KMS-11 (cell line): ENCODE measurements around the gene AKT3.

ENCODE experiments used
- H2AFZ ChIP-seq: fragments of 200-600 bp; sonication (generic); 2 replicates; pipeline ENCODE4 v1.6.1; 2016; ENCODE audit warnings: antibody characterized with exemption, mixed run types, low read depth
- H3K27ac ChIP-seq: fragments of 200-600 bp; sonication (generic); 2 replicates; pipeline ENCODE4 v1.6.1; 2016; ENCODE audit warnings: mild to moderate bottlenecking, mixed run types
- H3K27me3 ChIP-seq: fragments of 200-600 bp; sonication (generic); 2 replicates; pipeline ENCODE4 v1.6.1; 2017; ENCODE audit warnings: mild to moderate bottlenecking, low read depth, mixed run types, moderate library complexity; ENCODE audit not compliant: insufficient read depth
- H3K36me3 ChIP-seq: fragments of 200-600 bp; sonication (generic); 2 replicates; pipeline ENCODE4 v1.6.1; 2017; ENCODE audit warnings: mild to moderate bottlenecking, mixed run types; ENCODE audit not compliant: insufficient read depth
- H3K4me1 ChIP-seq: fragments of 200-600 bp; sonication (generic); 2 replicates; pipeline ENCODE4 v1.6.1; 2016; ENCODE audit warnings: mild to moderate bottlenecking, low read depth, mixed run types; ENCODE audit not compliant: poor library complexity, severe bottlenecking
- H3K4me2 ChIP-seq: fragments of 200-600 bp; sonication (generic); 2 replicates; pipeline ENCODE4 v1.7.0; 2016; ENCODE audit warnings: mild to moderate bottlenecking, mixed run types
- H3K4me3 ChIP-seq: fragments of 200-600 bp; sonication (generic); IDR thresholded peaks from 2 replicates; pipeline ENCODE4 v1.6.1; 2017; ENCODE audit warnings: low read depth, low read length, mixed read lengths; ENCODE audit not compliant: insufficient read depth
- H3K79me2 ChIP-seq: fragments of 200-600 bp; sonication (generic); 2 replicates; pipeline ENCODE4 v1.6.1; 2016; ENCODE audit warnings: low read depth, mixed run types; ENCODE audit not compliant: insufficient read depth
- H3K9ac ChIP-seq: fragments of 200-600 bp; sonication (generic); 2 replicates; pipeline ENCODE4 v1.6.1; 2016; ENCODE audit warnings: mild to moderate bottlenecking, mixed run types
- H4K20me1 ChIP-seq: fragments of 200-600 bp; sonication (generic); 2 replicates; pipeline ENCODE4 v1.6.1; 2016; ENCODE audit warnings: mild to moderate bottlenecking, mixed run types; ENCODE audit not compliant: insufficient read depth
- TF ChIP-seq, protein P1 (sequence below): fragments of 200-600 bp; sonication (generic); conservative IDR thresholded peaks from 2 replicates; pipeline ENCODE4 v1.6.1; 2017; ENCODE audit warnings: low read depth, mild to moderate bottlenecking, antibody characterized with exemption, low read length, moderate library complexity, mixed read lengths

The AKT3 gene

DNA sequence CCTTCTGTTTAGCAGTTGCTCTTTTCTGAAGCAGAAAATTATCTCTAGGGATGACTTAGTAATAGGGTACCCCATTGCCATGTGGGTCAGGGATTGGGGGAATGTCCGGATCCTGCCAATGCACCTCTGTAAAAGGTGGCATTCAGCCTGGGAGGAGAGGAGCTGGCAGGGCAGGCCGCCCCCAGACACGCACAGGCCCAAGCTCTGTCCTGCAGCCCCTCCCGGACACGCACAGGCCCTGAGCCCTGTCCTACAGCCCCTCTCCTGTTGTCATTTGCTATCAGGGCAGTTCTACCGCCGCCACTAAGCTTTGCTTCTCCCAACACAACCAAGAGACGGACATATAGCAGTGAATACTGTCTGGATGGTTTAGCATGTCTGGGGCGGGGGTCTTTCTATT is 375.1 kb downstream of the AKT3 start:
- Histone ChIP-seq H2AFZ (no peak overlapping the region), H3K4me1 (no peaks in the 10 kb centered on the region), H3K79me2 (no peaks in the 10 kb centered on the region), H3K27me3 (no peaks in the 10 kb centered on the region), H3K36me3 (no peaks in the 10 kb centered on the region), H3K9ac (no peak overlapping the region), H4K20me1 (no peaks in the 10 kb centered on the region), H3K4me2 (no peak overlapping the region), H3K4me3 (no peak overlapping the region), H3K27ac (no peak overlapping the region)
- TF ChIP-seq, protein P1, sequence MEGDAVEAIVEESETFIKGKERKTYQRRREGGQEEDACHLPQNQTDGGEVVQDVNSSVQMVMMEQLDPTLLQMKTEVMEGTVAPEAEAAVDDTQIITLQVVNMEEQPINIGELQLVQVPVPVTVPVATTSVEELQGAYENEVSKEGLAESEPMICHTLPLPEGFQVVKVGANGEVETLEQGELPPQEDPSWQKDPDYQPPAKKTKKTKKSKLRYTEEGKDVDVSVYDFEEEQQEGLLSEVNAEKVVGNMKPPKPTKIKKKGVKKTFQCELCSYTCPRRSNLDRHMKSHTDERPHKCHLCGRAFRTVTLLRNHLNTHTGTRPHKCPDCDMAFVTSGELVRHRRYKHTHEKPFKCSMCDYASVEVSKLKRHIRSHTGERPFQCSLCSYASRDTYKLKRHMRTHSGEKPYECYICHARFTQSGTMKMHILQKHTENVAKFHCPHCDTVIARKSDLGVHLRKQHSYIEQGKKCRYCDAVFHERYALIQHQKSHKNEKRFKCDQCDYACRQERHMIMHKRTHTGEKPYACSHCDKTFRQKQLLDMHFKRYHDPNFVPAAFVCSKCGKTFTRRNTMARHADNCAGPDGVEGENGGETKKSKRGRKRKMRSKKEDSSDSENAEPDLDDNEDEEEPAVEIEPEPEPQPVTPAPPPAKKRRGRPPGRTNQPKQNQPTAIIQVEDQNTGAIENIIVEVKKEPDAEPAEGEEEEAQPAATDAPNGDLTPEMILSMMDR: no peak

DNA sequence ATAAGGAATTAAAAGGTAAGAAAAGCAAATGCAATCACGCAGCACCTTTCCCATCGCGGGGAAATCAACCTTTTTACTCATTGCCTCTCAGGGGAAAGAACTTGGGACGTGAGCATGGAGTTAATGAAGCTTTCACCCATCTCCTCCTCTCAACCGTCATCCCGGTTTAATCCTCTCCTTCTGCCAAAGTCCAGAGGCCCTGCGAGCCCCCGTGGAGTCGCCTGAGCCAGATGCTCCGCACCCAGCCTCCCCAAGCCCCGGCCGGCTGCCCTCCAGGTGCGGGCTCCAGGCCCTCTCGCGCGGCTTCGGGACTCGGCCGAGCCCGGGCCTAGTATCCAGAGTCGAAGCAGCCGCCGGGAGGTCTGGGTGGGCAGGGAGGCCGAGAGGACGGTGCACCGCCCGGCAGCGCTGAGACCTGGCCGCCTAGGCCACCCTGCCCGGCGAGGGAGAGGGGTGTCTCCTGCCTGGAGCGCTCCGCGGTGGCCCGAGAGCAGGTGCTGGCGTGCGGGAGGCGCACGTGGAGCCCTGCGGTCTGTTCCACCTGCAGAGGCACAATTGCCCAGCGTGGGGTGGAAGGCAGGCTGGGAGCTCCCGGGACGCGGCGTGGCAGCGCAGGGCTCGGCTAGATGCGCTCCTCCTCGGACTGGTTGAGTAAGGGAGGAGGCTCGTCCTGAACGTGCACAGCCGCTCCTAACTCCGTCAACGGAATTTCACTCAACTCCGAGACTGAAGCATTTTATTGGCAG is 375.7 kb downstream of the AKT3 start:
- no peaks in the 10 kb centered on the region for H3K27me3 ChIP-seq
- no peak overlapping the region for H3K4me2 ChIP-seq
- H3K36me3 ChIP-seq: no peaks in the 10 kb centered on the region
- no peaks in the 10 kb centered on the region for H3K4me1 ChIP-seq
- H3K79me2 ChIP-seq: no peaks in the 10 kb centered on the region
- H3K4me3 ChIP-seq: no peak overlapping the region
- no peak overlapping the region for H3K27ac ChIP-seq
- H3K9ac ChIP-seq: no peak overlapping the region
- H2AFZ ChIP-seq: no peak overlapping the region
- TF ChIP-seq, protein P1: no peak
- no peaks in the 10 kb centered on the region for H4K20me1 ChIP-seq

DNA sequence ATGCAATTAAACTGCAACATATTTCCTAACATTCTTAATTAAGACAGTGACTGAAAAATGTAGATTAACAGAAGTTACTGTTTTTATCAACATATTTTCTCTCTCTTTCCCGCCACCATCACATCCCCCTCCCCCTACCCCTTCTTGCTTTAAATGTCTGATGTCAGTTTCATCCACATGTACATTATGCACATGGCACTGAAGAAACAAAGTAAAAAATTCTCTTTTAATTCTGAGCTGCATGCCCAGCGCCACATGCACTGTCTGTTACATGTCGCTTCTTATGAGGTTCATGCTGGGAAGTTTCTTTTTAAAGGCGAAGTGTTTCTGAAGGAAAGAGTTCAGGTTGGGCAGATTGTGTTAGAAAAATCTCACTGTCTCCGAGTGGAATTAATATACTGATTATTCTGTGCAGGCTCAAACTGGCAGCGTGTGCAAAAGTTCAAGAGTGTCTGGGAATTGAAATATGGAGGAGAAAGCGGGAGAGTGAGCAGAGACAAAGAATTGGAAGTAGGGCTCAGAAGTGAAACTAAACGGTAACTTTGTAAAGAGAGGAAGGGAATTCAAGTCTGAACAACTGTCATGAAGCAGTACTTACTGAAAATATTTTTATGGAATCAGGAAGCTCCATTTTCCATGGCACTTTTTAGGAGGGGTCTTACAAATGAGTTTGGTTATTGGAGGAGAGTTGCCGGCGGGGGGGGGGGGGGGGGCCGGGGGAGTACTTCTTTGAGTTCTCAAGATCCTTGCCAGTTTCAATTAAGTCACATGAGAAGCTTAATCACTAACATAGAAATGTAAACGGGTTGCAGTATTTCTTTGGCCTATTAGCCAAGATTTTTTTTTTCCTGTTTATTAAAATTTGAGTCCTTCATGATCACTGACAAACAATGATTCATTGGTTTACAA is 376.6 kb downstream of the AKT3 start:
- no peak overlapping the region for H3K4me3 ChIP-seq
- H3K79me2 ChIP-seq: no peaks in the 10 kb centered on the region
- no peak overlapping the region for H3K4me2 ChIP-seq
- TF ChIP-seq, protein P1: no peak
- H2AFZ ChIP-seq: no peak overlapping the region
- H4K20me1 ChIP-seq: no peaks in the 10 kb centered on the region
- H3K9ac ChIP-seq: no peak overlapping the region
- no peaks in the 10 kb centered on the region for H3K27me3 ChIP-seq
- no peaks in the 10 kb centered on the region for H3K4me1 ChIP-seq
- H3K27ac ChIP-seq: no peak overlapping the region
- H3K36me3 ChIP-seq: no peaks in the 10 kb centered on the region

DNA sequence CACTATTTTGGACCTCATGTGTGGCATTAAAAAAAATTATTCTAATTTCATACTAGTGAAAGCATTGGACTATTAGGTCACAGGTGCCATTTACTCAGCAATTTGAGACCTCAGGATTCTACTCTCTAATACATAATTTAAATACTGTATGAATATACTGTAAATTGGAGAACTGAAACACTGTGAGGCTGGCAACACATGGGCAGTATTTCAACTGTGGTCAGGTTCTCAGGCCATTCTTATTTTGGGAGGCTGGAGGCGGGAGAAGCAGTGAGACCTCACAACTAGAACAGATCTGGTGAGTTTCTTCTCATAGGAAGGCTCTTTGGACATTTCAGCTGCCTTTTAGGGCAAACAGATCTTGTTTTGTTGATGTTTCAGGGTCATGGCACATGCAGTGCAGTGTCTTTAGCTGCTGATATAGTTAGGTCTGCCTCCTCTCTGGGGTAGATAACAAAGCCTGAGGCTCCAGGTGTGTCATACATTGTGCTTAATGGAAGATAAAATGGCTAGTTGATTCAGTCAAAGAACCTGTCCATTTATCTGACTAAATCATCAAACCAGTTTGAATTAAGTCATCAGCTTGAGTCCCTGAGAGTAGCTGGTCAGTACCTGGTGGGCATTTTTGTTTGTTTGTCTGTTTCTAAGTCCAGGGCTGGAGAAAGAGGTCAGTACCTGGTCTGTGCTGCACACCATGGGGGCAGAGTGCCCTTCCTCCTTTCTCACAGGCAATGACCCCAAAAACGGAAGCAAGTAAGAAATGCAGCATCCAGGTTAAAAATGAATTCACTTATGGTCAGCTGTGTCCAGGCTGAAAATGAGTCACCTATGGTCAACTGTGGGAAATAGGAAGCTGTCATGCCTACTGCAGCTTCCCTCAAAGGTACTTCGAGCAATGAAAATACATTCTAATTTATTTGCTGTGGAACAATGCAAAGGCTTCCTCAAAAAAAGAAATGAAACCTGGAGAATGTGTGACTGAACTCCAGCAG is 378.0 kb downstream of the AKT3 start:
- H3K4me3 ChIP-seq: no peak overlapping the region
- no peak overlapping the region for H3K27ac ChIP-seq
- no peak overlapping the region for H3K9ac ChIP-seq
- no peak overlapping the region for H2AFZ ChIP-seq
- no peaks in the 10 kb centered on the region for H3K36me3 ChIP-seq
- no peaks in the 10 kb centered on the region for H3K27me3 ChIP-seq
- H3K79me2 ChIP-seq: no peaks in the 10 kb centered on the region
- H3K4me1 ChIP-seq: no peaks in the 10 kb centered on the region
- H4K20me1 ChIP-seq: no peaks in the 10 kb centered on the region
- TF ChIP-seq, protein P1: no peak
- H3K4me2 ChIP-seq: no peak overlapping the region
